Natural killer cell (primary cell): ENCODE measurements around the gene BAHD1. TPM values are rescaled to one million over a fixed set of nuclear protein-coding genes. Genes with fewer than 3 reads are reported as not detected.

ENCODE experiments used
- ATAC-seq, 3 donors: fragments of 150-1000 bp in 2 of 3; fragments of 200-7000 bp in 1 of 3; cut with Tn5 transposase; 1 replicate in 1 of 3; 2 replicates in 2 of 3; pipeline ENCODE4 v1.10.0; 2021; ENCODE audit warnings: mild to moderate bottlenecking in 2 of 3, moderate library complexity in 2 of 3
- DNase-seq, 2 donors: peaks; one replicate each; pipeline versions ENCODE4 v3.0.0 to v3.0.0-alpha.2; 2013 to 2021; ENCODE audit warnings: mixed read lengths in 1 of 2
- H3K27ac ChIP-seq: one replicate; pipeline ENCODE4 v1.5.1; 2013; ENCODE audit warnings: mild to moderate bottlenecking, low read length
- H3K27me3 ChIP-seq: one replicate; pipeline ENCODE4 v1.6.1; 2013; ENCODE audit warnings: low read length; ENCODE audit not compliant: control insufficient read depth, insufficient read depth
- H3K36me3 ChIP-seq: one replicate; pipeline ENCODE4 v1.6.1; 2013; ENCODE audit warnings: low read length; ENCODE audit not compliant: control insufficient read depth, insufficient read depth
- H3K4me1 ChIP-seq: one replicate; pipeline ENCODE4 v1.6.1; 2013; ENCODE audit warnings: low read length; ENCODE audit not compliant: control insufficient read depth, insufficient read depth
- H3K4me3 ChIP-seq: one replicate; pipeline ENCODE4 v1.5.1; 2013; ENCODE audit warnings: low read length
- H3K9me3 ChIP-seq: one replicate; pipeline ENCODE4 v1.6.1; 2013; ENCODE audit warnings: low read length; ENCODE audit not compliant: control insufficient read depth, insufficient read depth
- H3K27ac Mint-ChIP-seq, 2 donors: one replicate each; pipeline ENCODE4 v1.8.0; 2022; ENCODE audit warnings: mild to moderate bottlenecking in 2 of 2, mixed read lengths in 2 of 2, moderate library complexity in 1 of 2
- H3K27me3 Mint-ChIP-seq, 2 donors: one replicate each; pipeline ENCODE4 v1.8.0; 2022; ENCODE audit warnings: low read depth in 2 of 2, mixed read lengths in 2 of 2
- H3K36me3 Mint-ChIP-seq: one replicate; pipeline ENCODE4 v1.8.0; 2022; ENCODE audit warnings: mixed read lengths
- H3K4me1 Mint-ChIP-seq, 2 donors: one replicate each; pipeline ENCODE4 v1.8.0; 2022; ENCODE audit warnings: mixed read lengths in 2 of 2
- H3K4me3 Mint-ChIP-seq: one replicate; pipeline ENCODE4 v1.8.0; 2022; ENCODE audit warnings: mild to moderate bottlenecking, moderate library complexity, mixed read lengths
- H3K9me3 Mint-ChIP-seq, 2 donors: one replicate each; pipeline ENCODE4 v1.8.0; 2022; ENCODE audit warnings: mixed read lengths in 2 of 2
- WGBS: methylation state at CpG from one replicate; pipeline ENCODE4 v1.1.7; 2013; ENCODE audit warnings: missing lambda C conversion rate; ENCODE audit not compliant: insufficient coverage; 5-methylcytosine and 5-hydroxymethylcytosine counted together
- intact Hi-C: fragments of 100-400 bp; cut with micrococcal nuclease; formaldehyde crosslinking; loops from one replicate; pipeline ENCODE4 v1.14.2; 2022
- total RNA-seq, 4 donors: library from RNA; stranded (reverse); fragments of 120-200 nt in 1 of 4; gene quantifications; one replicate each; pipeline versions ENCODE4 v1.2.3 to v1.2.4, GENCODE V29; 2013 to 2022
- TF ChIP-seq, protein P1 (sequence below): fragments of 200-600 bp; IDR thresholded peaks from one replicate; pipeline ENCODE4 v1.8.0; 2022; ENCODE audit warnings: antibody characterized with exemption

BAHD1 gene
- total RNA-seq, 3 donors from 2014 or later (not counting 1 experiment from before 2014, with no cell fraction given): 29.4 to 48.9 (median 41.8) TPM

DNA sequence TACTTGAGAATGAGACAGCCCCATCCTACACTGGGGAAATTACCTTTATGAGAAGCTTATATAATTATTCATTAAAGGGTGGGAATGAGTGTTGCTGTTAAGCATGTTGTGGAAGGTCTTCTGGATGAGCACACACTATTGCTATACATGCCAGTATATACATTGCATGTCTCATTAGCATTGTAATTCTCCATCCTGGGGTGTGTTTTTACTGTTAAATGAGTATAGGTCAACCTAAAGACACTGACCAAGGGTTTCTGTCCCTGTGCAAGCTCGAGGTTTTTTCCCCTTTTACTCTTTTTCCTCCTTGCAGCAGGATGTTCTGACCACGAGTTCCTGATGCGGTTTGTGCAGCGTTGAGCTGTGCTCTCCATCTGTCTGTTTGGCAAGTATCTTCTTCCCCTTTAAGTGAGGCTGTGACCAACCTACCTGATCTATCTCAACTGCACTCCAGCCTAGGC lies 42.3 kb upstream of the BAHD1 start:
- Histone ChIP-seq H3K9me3 (no peaks in the 10 kb centered on the region), H3K27ac (no peak overlapping the region), H3K27me3 (no peaks in the 10 kb centered on the region), H3K36me3 (peaks cover 5% of the 10 kb centered on the region), H3K4me1 (peaks cover 12% of the 10 kb centered on the region), H3K4me3 (no peak overlapping the region)
- 0% methylated on average over 4 of the region's 4 CpGs for WGBS
- DNase-seq (peak in 1 of 2 donors; percentile 32), ATAC-seq (peak; percentile 42 to 85 (median 55))
- Mint-ChIP-seq H3K4me3 (no peak overlapping the region), H3K9me3 (no peaks in the 10 kb centered on the region), H3K27me3 (no peaks in the 10 kb centered on the region), H3K4me1 (peaks cover 13 to 15% of the 10 kb centered on the region in 2 donors), H3K36me3 (no peaks in the 10 kb centered on the region), H3K27ac (peak overlapping the region; percentile 16 to 43)
- intact Hi-C loops: no loop called here
- TF ChIP-seq, protein P1, sequence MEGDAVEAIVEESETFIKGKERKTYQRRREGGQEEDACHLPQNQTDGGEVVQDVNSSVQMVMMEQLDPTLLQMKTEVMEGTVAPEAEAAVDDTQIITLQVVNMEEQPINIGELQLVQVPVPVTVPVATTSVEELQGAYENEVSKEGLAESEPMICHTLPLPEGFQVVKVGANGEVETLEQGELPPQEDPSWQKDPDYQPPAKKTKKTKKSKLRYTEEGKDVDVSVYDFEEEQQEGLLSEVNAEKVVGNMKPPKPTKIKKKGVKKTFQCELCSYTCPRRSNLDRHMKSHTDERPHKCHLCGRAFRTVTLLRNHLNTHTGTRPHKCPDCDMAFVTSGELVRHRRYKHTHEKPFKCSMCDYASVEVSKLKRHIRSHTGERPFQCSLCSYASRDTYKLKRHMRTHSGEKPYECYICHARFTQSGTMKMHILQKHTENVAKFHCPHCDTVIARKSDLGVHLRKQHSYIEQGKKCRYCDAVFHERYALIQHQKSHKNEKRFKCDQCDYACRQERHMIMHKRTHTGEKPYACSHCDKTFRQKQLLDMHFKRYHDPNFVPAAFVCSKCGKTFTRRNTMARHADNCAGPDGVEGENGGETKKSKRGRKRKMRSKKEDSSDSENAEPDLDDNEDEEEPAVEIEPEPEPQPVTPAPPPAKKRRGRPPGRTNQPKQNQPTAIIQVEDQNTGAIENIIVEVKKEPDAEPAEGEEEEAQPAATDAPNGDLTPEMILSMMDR: no peak

DNA sequence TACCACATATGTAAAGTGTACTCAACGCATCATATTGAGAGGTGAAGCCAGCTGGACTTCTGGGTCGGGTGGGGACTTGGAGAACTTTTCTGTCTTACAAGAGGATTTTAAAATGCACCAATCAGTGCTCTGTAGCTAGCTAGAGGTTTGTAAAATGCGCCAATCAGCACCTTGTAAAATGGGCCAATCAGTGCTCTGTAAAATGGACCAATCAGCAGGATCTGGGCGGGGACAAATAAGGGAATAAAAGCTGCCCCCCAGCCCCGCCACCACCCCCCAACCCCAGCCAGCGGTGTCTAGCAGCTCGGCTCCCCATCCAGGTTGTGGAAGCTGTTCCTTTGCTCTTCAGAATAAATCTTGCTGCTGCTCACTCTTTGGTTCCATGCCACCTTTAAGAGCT lies 41.4 kb upstream of the BAHD1 start:
- Mint-ChIP-seq H3K4me3 (no peak overlapping the region), H3K9me3 (no peaks in the 10 kb centered on the region), H3K36me3 (no peaks in the 10 kb centered on the region), H3K27ac (no peak overlapping the region), H3K4me1 (peaks cover 13 to 15% of the 10 kb centered on the region in 2 donors), H3K27me3 (no peaks in the 10 kb centered on the region)
- H3K36me3 ChIP-seq: no peaks in the 10 kb centered on the region
- H3K4me3 ChIP-seq: no peak overlapping the region
- no peaks in the 10 kb centered on the region for H3K27me3 ChIP-seq
- peaks cover 12% of the 10 kb centered on the region for H3K4me1 ChIP-seq
- intact Hi-C loops: no loop called here
- TF ChIP-seq, protein P1: no peak
- no peak overlapping the region for H3K27ac ChIP-seq
- WGBS: 79% methylated on average over 6 of the region's 7 CpGs
- DNase-seq (no peak), ATAC-seq (no peak)
- H3K9me3 ChIP-seq: no peaks in the 10 kb centered on the region

DNA sequence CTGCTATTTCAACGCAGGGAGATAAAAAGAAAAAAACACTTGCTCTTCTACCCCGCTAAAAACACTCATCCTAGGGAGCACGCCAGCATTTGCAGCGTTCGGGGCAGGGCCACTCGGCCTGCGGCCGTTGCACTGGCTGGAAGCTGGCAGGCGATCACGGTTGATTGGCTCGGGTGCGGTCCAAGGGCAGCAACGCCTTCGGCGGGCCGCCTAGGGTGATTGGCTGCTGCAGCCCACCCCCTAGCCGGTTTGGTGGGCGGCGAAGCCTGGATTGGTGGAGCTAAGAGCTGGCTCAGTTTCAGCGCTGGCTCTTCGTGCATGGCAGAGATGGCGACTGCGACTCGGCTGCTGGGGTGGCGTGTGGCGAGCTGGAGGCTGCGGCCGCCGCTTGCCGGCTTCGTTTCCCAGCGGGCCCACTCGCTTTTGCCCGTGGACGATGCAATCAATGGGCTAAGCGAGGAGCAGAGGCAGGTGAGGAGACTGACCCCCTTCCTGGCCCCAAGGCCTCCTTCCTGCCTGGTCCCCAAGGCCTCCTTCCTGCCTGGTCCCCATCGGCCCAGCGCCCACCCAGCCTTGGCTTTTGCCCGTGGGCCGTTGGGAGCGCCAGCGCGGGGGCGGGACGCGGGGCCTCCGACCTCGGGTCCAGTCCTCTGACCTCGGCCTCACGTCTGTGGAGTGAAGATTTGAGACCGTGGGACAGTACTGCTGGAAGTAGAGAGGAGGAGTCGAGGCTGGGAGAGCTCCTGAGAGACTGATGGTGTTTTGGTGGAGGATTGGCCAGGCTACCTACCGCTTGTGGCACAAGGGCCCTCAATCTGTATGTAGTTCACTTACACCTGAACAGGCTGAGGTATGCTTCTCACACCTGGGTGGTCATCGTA lies 35.0 kb upstream of the BAHD1 start, which contains the start of gene IVD:
IVD (plus strand) TSS at position 295 of the 881 bp plus-strand sequence; CDS start at position 328, 33 bp downstream.
- Mint-ChIP-seq H3K36me3 (peaks cover 2% of the 10 kb centered on the region), H3K27me3 (no peaks in the 10 kb centered on the region), H3K4me3 (peak within 1 kb of the TSS; percentile 93), H3K9me3 (no peaks in the 10 kb centered on the region), H3K4me1 (peaks cover 27 to 28% of the 10 kb centered on the region in 2 donors), H3K27ac (peak within 1 kb of the TSS; percentile 73 to 87)
- Histone ChIP-seq H3K36me3 (peaks cover 14% of the 10 kb centered on the region), H3K4me3 (peak within 1 kb of the TSS; percentile 73), H3K27me3 (no peaks in the 10 kb centered on the region), H3K4me1 (peaks cover 20% of the 10 kb centered on the region), H3K9me3 (no peaks in the 10 kb centered on the region), H3K27ac (peak within 1 kb of the TSS; percentile 54)
- TF ChIP-seq, protein P1: no peak
- peak; percentile 85 to 93 for DNase-seq
- intact Hi-C loops: loop anchor here (1.0 kb wide), 3 partner anchors 22 to 48 kb away; no protein-coding TSS in a partner anchor
- WGBS: 1% methylated on average over 54 of the region's 54 CpGs
- peak; percentile 99 to 100 (median 99) for ATAC-seq
